ENCODE data around the gene TPT1. TPM values are rescaled to one million over a fixed set of nuclear protein-coding genes. Genes with fewer than 3 reads are reported as not detected.
A peak's percentile ranks its signal among the peaks of the same experiment; 100 is the strongest.

TPT1 gene
- total RNA-seq, 2 experiments from 2014 or later = 3,981 to 4,076 TPM

DNA sequence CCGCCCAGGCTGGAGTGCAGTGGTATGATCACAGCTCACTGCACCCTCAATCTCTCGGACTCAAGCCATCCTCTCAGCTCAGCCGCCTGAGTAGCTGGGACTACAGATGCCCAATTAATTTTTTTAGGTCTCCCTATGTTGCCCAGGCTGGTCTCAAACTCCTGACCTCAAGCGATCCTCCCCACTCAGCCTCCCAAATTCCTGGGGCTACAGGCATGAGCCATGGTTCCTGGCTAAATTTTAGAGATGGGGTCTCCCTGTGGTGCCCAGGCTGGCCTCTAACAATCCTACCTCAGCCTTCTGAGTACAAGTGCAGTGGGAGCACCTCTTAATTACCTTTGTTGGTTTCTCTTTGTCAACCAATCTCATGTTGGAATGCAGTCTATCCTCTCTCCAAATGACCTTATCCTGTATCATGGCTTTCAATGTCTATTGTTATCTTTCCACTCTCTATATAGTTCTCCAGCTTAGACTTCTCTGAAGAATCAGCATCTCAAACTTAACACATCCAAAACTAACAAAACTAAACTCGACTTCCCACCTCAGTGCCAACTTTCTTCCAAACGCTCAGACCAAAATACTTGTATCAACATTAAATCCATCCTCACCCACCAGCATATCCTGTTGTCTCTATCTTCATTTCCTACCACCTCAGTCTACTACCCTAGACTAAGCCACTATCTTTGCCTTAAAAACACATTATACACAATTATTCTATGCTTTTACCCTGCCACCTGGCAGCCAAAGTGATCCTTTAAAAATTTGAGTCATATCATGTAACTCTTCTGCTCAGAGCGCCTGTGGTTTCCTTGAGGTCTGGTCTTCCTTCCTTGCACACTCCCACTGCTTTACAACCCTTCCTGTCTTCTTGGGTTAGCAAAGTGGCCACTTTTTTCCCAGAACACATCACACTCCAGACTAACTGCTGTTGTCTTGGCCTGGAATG, 6.7 kb downstream of the TPT1 start:
- DNase-seq (peak; percentile 71), ATAC-seq (peak; percentile 59)
- H3K36me3 Mint-ChIP-seq (ENCODE audit: low read depth) = peaks cover 76% of the 10 kb centered on the region
- peak overlapping the region; percentile 63 for H3K4me3 Mint-ChIP-seq
- POLR2A ChIA-PET = interaction anchor here (0.7 to 1.0 kb wide), 2 partner anchors 24 to 131 kb away, joined by 3 read pairs; no protein-coding TSS in a partner anchor
- peaks cover 93% of the 10 kb centered on the region for H3K4me1 Mint-ChIP-seq (ENCODE audit: low read depth)
- CTCF ChIA-PET = interaction anchor here (0.6 kb wide), 1 partner anchor 13 kb away, joined by 3 read pairs; no protein-coding TSS in a partner anchor
- H3K9me3 Mint-ChIP-seq (ENCODE audit: insufficient read depth) = no peaks in the 10 kb centered on the region
- peak overlapping the region; percentile 87 for H3K27ac Mint-ChIP-seq
- H3K27me3 Mint-ChIP-seq (ENCODE audit: low read depth) = no peaks in the 10 kb centered on the region

DNA sequence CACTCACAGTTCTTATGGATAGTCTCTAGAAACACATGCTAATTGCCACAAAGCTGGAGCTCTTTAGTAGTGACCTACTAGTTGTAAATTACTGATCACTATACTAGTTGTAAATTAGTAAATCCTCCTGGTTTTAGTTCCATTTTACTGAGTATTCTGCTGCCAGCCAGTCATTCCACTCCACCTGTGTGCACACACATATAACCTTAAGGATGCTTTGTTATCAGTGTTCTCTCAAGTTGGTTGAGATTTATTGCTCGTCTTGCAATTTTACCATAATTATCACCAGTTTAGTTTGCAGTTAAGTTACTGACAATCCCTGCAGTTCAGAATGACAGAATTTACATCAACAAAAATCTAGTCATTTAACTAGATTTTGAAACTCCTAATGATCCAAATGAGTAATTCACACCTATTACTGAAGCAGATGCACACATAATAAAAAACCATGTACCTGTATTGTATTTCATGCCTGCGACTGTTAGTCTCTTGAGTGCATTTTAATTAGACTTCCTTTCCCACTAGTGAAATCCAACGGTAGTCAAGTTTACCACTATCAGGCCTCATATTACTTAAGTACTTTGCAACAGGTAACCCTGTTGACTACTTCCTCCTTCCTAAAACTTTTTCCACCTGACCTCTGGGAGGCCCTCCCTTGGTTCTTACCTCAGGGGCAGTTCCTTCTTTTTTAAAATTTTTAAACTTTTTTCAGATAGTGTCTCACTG, 7.6 kb downstream of the TPT1 start:
- no peaks in the 10 kb centered on the region for H3K9me3 Mint-ChIP-seq (ENCODE audit: insufficient read depth)
- no peak for DNase-seq
- ChIA-PET POLR2A (interaction anchor here (0.7 to 1.0 kb wide), 2 partner anchors 8 to 25 kb away, joined by 3 read pairs; partner anchors contain the start of gene TPT1), CTCF (no interaction called here)
- H3K27me3 Mint-ChIP-seq (ENCODE audit: low read depth) = no peaks in the 10 kb centered on the region
- peak overlapping the region; percentile 87 for H3K27ac Mint-ChIP-seq
- no peak for ATAC-seq
- H3K4me3 Mint-ChIP-seq = peak overlapping the region; percentile 63
- peaks cover 68% of the 10 kb centered on the region for H3K36me3 Mint-ChIP-seq (ENCODE audit: low read depth)
- peaks cover 94% of the 10 kb centered on the region for H3K4me1 Mint-ChIP-seq (ENCODE audit: low read depth)

DNA sequence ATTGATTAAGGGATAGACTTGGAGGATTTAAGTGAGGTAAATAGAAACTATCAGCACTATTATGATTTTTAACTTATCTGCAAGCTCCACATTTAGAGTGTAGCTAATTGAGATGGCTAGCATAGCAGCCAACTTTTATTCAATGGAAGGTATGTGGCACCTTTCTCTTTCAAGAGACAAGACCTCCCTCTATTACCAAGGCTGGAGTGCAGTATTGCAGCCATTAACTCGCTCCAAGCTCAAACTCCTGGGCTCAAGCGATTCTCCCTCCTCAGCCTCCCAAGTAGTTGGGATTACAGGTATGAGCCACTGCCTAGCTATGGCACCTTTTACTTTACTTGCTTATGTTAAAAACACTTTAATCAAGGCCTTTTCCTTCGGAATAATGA, 8.2 kb downstream of the TPT1 start:
- ATAC-seq (no peak), DNase-seq (no peak)
- Mint-ChIP-seq H3K27me3 (ENCODE audit: low read depth) (no peaks in the 10 kb centered on the region), H3K36me3 (ENCODE audit: low read depth) (peaks cover 62% of the 10 kb centered on the region), H3K9me3 (ENCODE audit: insufficient read depth) (no peaks in the 10 kb centered on the region), H3K4me1 (ENCODE audit: low read depth) (peaks cover 92% of the 10 kb centered on the region), H3K27ac (no peak overlapping the region), H3K4me3 (no peak overlapping the region)
- POLR2A ChIA-PET = interaction anchor here (1.0 kb wide), 1 partner anchor 9 kb away, joined by 3 read pairs; the partner anchor contains the start of gene TPT1
- CTCF ChIA-PET = interaction anchor here (1.5 to 1.9 kb wide), 2 partner anchors 11 to 24 kb away, joined by 3 to 6 read pairs; no protein-coding TSS in a partner anchor

DNA sequence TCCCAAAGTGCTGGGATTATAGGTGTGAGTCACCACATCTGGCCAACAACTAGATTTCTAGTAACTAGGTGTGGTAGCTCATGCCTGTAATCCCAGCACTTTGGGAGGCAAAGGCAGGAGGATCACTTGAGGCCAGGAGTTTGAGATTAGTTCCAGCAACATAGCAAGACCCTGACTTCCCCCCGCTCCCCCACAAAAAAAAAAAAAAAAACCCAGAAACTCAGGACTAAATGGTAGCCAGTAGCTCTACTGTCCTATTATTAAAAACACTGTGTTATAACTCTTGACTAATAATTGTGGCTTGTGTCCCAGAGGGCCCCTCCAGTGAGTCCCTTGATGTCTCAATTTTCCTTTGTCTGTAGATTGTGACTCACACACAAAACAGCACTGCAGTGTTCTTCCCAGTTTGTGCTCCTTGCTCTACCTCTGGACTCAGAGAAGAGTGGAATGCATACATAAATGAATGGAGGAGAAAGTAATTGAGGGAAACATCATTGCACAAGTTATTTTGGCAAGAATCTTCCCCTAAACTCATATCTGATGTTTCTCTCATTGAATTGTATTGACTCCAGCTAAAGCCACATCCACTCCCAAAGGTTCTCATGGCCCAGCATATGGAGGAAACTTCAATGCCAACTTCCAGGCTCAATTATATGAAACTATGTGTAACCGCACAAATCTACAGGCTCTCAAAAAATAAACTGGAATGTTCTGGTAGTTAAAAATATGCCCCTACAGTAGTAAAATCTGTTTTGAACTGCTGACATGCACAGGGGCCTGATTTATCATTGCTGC, 8.8 kb downstream of the TPT1 start:
- DNase-seq (no peak), ATAC-seq (no peak)
- ChIA-PET CTCF (interaction anchor here (0.9 to 1.9 kb wide), 5 partner anchors 9 to 285 kb away, joined by 3 to 6 read pairs (median 4); no protein-coding TSS in a partner anchor), POLR2A (interaction anchor here (0.7 to 1.0 kb wide), 3 partner anchors 9 to 284 kb away, joined by 3 read pairs; partner anchors contain the start of gene TPT1)
- no peak overlapping the region for H3K27ac Mint-ChIP-seq
- H3K4me3 Mint-ChIP-seq = no peak overlapping the region
- no peaks in the 10 kb centered on the region for H3K27me3 Mint-ChIP-seq (ENCODE audit: low read depth)
- H3K4me1 Mint-ChIP-seq (ENCODE audit: low read depth) = peaks cover 92% of the 10 kb centered on the region
- no peaks in the 10 kb centered on the region for H3K9me3 Mint-ChIP-seq (ENCODE audit: insufficient read depth)
- peaks cover 62% of the 10 kb centered on the region for H3K36me3 Mint-ChIP-seq (ENCODE audit: low read depth)

DNA sequence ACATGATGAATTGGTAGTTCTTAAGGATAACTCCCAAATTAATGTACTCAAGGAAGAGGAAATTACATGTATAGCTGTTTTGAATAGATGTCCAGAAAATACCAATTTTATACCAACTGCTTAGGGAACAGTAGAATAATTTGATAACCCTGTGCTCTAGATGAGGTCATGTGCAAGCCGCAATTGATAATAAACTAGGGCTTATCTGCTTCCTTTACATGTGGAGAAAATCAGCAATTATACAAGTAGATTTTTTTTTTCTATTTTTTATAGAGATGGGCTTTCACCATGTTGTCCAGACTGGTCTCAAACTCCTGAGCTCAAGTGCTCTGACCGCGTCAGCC, 9.3 kb downstream of the TPT1 start:
- Mint-ChIP-seq H3K27me3 (ENCODE audit: low read depth) (no peaks in the 10 kb centered on the region), H3K36me3 (ENCODE audit: low read depth) (peaks cover 59% of the 10 kb centered on the region), H3K4me1 (ENCODE audit: low read depth) (peaks cover 90% of the 10 kb centered on the region), H3K27ac (no peak overlapping the region), H3K4me3 (no peak overlapping the region), H3K9me3 (ENCODE audit: insufficient read depth) (no peaks in the 10 kb centered on the region)
- ChIA-PET POLR2A (interaction anchor here (0.7 to 2.9 kb wide), 3 partner anchors 9 to 283 kb away, joined by 3 to 9 read pairs (median 3); partner anchors contain the start of gene TPT1), CTCF (interaction anchor here (0.9 to 1.9 kb wide), 5 partner anchors 8 to 284 kb away, joined by 3 to 6 read pairs (median 4); no protein-coding TSS in a partner anchor)
- DNase-seq = no peak
- no peak for ATAC-seq

DNA sequence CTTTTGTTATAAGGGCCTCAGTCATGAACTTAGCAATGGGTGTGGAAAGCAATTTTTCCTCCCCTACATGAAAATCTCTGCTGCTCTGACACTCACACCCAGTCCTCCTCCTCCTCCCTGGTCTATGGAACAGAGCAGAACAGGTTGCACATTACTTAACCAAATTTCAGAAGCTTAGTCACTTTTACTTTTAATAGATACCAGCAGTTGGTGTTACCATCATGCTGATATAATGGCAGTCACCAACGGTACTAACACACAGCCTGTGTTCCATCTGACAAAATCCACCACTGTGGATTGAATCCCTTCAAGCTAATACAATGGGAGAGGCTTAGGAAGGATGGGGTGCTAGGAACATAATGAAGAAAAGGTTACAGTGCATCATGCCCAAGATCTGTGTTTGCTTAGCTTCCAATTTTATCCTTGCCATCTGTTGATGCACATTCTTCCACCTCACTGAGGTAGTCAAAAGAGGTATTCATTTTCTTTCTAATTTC, 9.8 kb downstream of the TPT1 start:
- Mint-ChIP-seq H3K9me3 (ENCODE audit: insufficient read depth) (no peaks in the 10 kb centered on the region), H3K27ac (peak overlapping the region; percentile 20), H3K4me3 (no peak overlapping the region), H3K27me3 (ENCODE audit: low read depth) (no peaks in the 10 kb centered on the region), H3K4me1 (ENCODE audit: low read depth) (peaks cover 85% of the 10 kb centered on the region), H3K36me3 (ENCODE audit: low read depth) (peaks cover 54% of the 10 kb centered on the region)
- ATAC-seq = no peak
- ChIA-PET CTCF (interaction anchor here (0.9 to 1.9 kb wide), 5 partner anchors 8 to 284 kb away, joined by 3 to 6 read pairs (median 4); no protein-coding TSS in a partner anchor), POLR2A (interaction anchor here (0.7 to 2.9 kb wide), 2 partner anchors 9 to 85 kb away, joined by 3 to 9 read pairs; partner anchors contain the start of gene TPT1)
- DNase-seq = no peak

DNA sequence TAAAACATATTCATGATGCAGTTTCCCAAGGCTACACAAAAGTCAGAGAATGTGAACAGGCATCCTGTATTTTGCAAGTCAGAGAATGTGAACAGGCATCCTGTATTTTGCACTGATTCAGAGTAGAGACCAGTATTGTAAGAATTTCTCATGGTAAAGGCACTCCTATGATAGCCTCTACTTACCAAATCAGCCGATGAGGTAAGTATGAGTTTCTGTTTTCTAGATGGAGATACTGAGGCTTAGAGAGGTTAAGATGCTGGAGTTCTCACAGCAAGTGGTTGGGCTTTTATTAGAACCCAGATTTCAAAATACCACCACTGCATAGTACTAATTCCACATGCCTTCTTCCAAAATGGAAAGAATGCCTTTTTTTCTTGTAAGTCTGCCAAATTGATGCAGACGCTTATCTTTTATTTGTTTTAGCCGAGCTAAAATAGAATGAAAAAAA, 12.3 kb downstream of the TPT1 start:
- Mint-ChIP-seq H3K27ac (no peak overlapping the region), H3K4me1 (ENCODE audit: low read depth) (peaks cover 65% of the 10 kb centered on the region), H3K4me3 (no peak overlapping the region), H3K27me3 (ENCODE audit: low read depth) (no peaks in the 10 kb centered on the region), H3K36me3 (ENCODE audit: low read depth) (peaks cover 30% of the 10 kb centered on the region), H3K9me3 (ENCODE audit: insufficient read depth) (no peaks in the 10 kb centered on the region)
- DNase-seq = no peak
- CTCF ChIA-PET = no interaction called here
- POLR2A ChIA-PET = interaction anchor here (2.9 kb wide), 1 partner anchor 12 kb away, joined by 9 read pairs; the partner anchor contains the start of gene TPT1
- ATAC-seq = no peak

DNA sequence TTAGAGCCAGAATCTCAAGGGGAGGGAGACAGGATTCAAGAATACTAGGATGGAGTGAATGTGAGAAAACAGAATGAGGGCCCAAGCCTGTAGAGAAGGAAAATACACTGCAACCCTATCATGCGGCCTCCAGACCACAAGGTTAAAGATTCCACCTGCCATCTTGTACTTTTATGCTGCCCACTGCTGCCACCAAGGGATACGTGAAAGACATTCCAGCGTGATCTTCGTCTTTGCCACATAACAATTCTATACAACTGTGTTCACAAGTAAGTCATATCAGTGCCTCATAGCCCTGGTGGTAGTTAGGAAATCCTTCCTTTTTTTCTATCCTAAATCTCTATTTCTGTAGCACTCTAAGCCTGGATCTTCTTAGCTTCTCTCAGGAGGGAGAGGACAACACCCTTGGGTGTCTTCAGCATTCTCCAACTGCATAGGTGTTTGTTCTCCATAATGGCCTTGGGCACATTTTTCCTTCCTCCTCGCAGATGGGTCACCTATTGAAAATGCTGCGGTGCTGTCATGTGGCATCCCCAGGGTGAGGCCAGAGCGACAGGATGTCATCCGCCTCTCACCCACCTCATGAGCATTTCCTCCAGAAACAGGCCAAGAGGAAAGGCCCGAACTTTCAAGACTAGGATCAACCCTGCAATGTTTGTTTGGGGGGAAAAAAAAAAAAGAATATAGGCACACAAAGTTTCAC, 13.6 kb downstream of the TPT1 start:
- Mint-ChIP-seq H3K4me1 (ENCODE audit: low read depth) (peaks cover 52% of the 10 kb centered on the region), H3K27me3 (ENCODE audit: low read depth) (no peaks in the 10 kb centered on the region), H3K27ac (peak overlapping the region; percentile 71), H3K36me3 (ENCODE audit: low read depth) (peaks cover 18% of the 10 kb centered on the region), H3K4me3 (no peak overlapping the region), H3K9me3 (ENCODE audit: insufficient read depth) (no peaks in the 10 kb centered on the region)
- ATAC-seq = peak; percentile 17
- DNase-seq = peak; percentile 33
- POLR2A ChIA-PET = no interaction called here
- CTCF ChIA-PET = no interaction called here

DNA sequence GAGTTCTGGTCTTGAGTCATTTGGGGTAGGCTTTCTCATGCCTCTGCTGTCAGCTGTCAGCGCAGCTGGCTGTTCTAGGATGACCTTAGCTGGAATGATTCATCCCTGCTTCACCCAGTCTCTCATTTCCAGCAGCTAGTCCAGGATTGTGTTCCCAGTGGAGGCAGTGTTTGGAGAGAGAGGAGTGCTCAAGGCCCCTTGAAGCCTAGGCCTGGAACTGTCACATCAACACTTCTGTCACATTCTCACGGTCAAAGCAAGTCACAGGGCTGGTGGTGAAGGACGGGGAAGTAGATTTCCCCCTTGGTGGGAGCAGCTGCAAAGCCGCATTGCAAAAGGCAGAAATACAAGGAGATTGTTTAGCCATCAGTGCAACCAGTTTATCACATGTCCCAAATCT, 15.2 kb downstream of the TPT1 start:
- ATAC-seq (no peak), DNase-seq (no peak)
- no peaks in the 10 kb centered on the region for H3K9me3 Mint-ChIP-seq (ENCODE audit: insufficient read depth)
- CTCF ChIA-PET = interaction anchor here (1.1 to 1.2 kb wide), 2 partner anchors 16 to 279 kb away, joined by 3 to 4 read pairs; no protein-coding TSS in a partner anchor
- peaks cover 11% of the 10 kb centered on the region for H3K36me3 Mint-ChIP-seq (ENCODE audit: low read depth)
- H3K4me1 Mint-ChIP-seq (ENCODE audit: low read depth) = peaks cover 41% of the 10 kb centered on the region
- H3K27me3 Mint-ChIP-seq (ENCODE audit: low read depth) = no peaks in the 10 kb centered on the region
- POLR2A ChIA-PET = interaction anchor here (0.7 kb wide), 1 partner anchor 16 kb away, joined by 3 read pairs; the partner anchor contains the start of gene TPT1
- no peak overlapping the region for H3K4me3 Mint-ChIP-seq
- H3K27ac Mint-ChIP-seq = peak overlapping the region; percentile 48

DNA sequence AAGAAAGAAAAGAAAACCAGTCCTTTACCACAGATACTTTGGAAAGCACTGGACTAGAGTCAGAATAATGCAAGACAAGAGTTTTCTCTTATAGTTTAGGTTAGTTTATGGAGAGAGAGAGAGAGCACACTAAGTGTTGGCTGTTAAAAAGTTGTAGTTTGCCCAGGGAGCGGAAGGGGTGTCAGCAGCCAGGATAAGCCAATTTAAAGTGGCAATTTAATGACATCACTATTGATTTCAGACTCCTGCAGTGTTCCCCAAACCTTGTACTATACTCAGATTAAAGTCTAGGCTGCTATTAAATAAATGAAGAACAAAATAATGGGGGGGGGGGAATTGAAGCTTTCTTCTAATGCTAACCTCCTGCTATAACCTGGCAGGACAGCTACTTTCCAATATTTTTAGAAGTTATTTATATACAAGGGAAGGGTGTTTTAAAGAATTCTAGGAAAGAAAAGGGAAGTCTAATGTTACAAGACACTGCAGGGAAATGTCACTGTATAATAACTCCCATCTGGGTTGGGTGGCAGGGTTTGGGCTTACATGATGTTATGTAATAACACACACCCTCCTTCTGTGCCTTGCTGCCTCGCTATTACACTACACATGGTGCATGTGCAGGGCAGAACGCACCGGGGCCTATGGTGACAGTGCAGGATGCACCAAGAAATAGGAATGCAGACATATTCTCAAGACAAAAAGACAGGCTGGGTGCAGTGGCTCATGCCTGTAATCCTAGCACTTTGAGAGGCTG, 19.9 kb downstream of the TPT1 start:
- Mint-ChIP-seq H3K4me1 (ENCODE audit: low read depth) (peaks cover 10% of the 10 kb centered on the region), H3K27me3 (ENCODE audit: low read depth) (no peaks in the 10 kb centered on the region), H3K4me3 (no peak overlapping the region), H3K9me3 (ENCODE audit: insufficient read depth) (no peaks in the 10 kb centered on the region), H3K27ac (no peak overlapping the region), H3K36me3 (ENCODE audit: low read depth) (no peaks in the 10 kb centered on the region)
- POLR2A ChIA-PET = interaction anchor here (0.6 to 0.7 kb wide), 2 partner anchors 15 to 538 kb away, joined by 3 read pairs; no protein-coding TSS in a partner anchor
- DNase-seq (no peak), ATAC-seq (no peak)
- CTCF ChIA-PET = interaction anchor here (0.6 to 1.0 kb wide), 2 partner anchors 11 to 14 kb away, joined by 3 read pairs; no protein-coding TSS in a partner anchor

Data from activated CD8-positive, alpha-beta T cell treated with anti-CD3 and anti-CD28 coated beads, Interleukin-2, amount 10 ng/mL, durations not matched to agents 7 days and 5 days (primary cell).